GM19438 (cell line): ENCODE measurements around the gene AFAP1.

Source experiments
- ATAC-seq: cut with Tn5 transposase; IDR thresholded peaks from one replicate; pipeline ENCODE4 v1.9.1; 2021; ENCODE audit warnings: low read depth; ENCODE audit not compliant: unreplicated experiment

AFAP1 gene

GRCh38 chr4:7777871-7778509 lies 161.7 kb downstream of the AFAP1 start:
- ATAC-seq = no peak

- no peak for ATAC-seq
Measured at GRCh38 chr4:7777017-7777710, 162.5 kb downstream of the AFAP1 start.

- ATAC-seq = no peak
Measured at GRCh38 chr4:7775396-7775795, 164.3 kb downstream of the AFAP1 start.

GRCh38 chr4:7774301-7775294 lies 165.1 kb downstream of the AFAP1 start:
- ATAC-seq = no peak

- ATAC-seq = no peak
Measured at GRCh38 chr4:7773401-7774180, 166.1 kb downstream of the AFAP1 start.

GRCh38 chr4:7772711-7773385 lies 166.8 kb downstream of the AFAP1 start:
- ATAC-seq = no peak

GRCh38 chr4:7771541-7772507 lies 167.8 kb downstream of the AFAP1 start:
- peak; percentile 93 for ATAC-seq

GRCh38 chr4:7771056-7771455 lies 168.6 kb downstream of the AFAP1 start:
- ATAC-seq = no peak

- ATAC-seq = no peak
Measured at GRCh38 chr4:7770224-7771050, 169.2 kb downstream of the AFAP1 start.

GRCh38 chr4:7769396-7770223 lies 170.1 kb downstream of the AFAP1 start:
- ATAC-seq = no peak

- ATAC-seq = no peak
Measured at GRCh38 chr4:7768736-7769135, 170.9 kb downstream of the AFAP1 start.

- ATAC-seq = no peak
Measured at GRCh38 chr4:7767966-7768365, 171.7 kb downstream of the AFAP1 start.

GRCh38 chr4:7767526-7767925 lies 172.1 kb downstream of the AFAP1 start:
- ATAC-seq = no peak

- ATAC-seq = no peak
Measured at GRCh38 chr4:7766661-7767345, 172.9 kb downstream of the AFAP1 start.

GRCh38 chr4:7766086-7766485 lies 173.6 kb downstream of the AFAP1 start:
- no peak for ATAC-seq

GRCh38 chr4:7765666-7766065 lies 174.0 kb downstream of the AFAP1 start:
- ATAC-seq = no peak
